IPS DF 6.9 (cell line): Measurements from ENCODE around the gene RSPH6A.

ENCODE experiments used
- DNase-seq: peaks from one replicate; pipeline ENCODE4 v3.0.0-alpha.2; 2013; ENCODE audit warnings: low read depth, low spot score
- H3K27ac ChIP-seq: one replicate; pipeline ENCODE4 v1.5.1; 2013; ENCODE audit warnings: low read length, control low read depth
- H3K27me3 ChIP-seq: 2 replicates; pipeline ENCODE4 v1.6.1; 2013; ENCODE audit warnings: mild to moderate bottlenecking, low read length; ENCODE audit not compliant: control insufficient read depth, insufficient read depth
- H3K36me3 ChIP-seq: 2 replicates; pipeline ENCODE4 v1.6.1; 2013; ENCODE audit warnings: low read length; ENCODE audit not compliant: control insufficient read depth, insufficient read depth
- H3K4me1 ChIP-seq: 2 replicates; pipeline ENCODE4 v1.6.1; 2013; ENCODE audit warnings: low read length; ENCODE audit not compliant: control insufficient read depth, insufficient read depth
- H3K4me3 ChIP-seq: 2 replicates; pipeline ENCODE4 v1.5.1; 2013; ENCODE audit warnings: mild to moderate bottlenecking, low read length
- H3K9me3 ChIP-seq: 2 replicates; pipeline ENCODE4 v1.6.1; 2013; ENCODE audit warnings: low read length, inconsistent platforms; ENCODE audit not compliant: control insufficient read depth, insufficient read depth
- WGBS: extraction: QIAGEN DNeasy Blood & Tissue Kit; methylation state at CpG from one replicate; pipeline ENCODE4 v1.1.7; 2013; ENCODE audit warnings: mixed read lengths, missing lambda C conversion rate; ENCODE audit not compliant: insufficient read length, insufficient coverage; 5-methylcytosine and 5-hydroxymethylcytosine counted together

Gene RSPH6A

GRCh38 chr19:45852145-45852750 is 37.1 kb upstream of the RSPH6A start:
- Histone ChIP-seq H3K27me3 (no peaks in the 10 kb centered on the region), H3K27ac (no peak overlapping the region), H3K4me3 (no peak overlapping the region), H3K9me3 (no peaks in the 10 kb centered on the region), H3K4me1 (no peaks in the 10 kb centered on the region), H3K36me3 (peaks cover 47% of the 10 kb centered on the region)
- no peak for DNase-seq
- WGBS, result no CpG with 5 or more reads among the region's 10 CpGs

GRCh38 chr19:45848922-45849321 is 33.8 kb upstream of the RSPH6A start:
- no CpG with 5 or more reads among the region's 4 CpGs for WGBS
- Histone ChIP-seq H3K9me3 (no peaks in the 10 kb centered on the region), H3K4me1 (no peaks in the 10 kb centered on the region), H3K27me3 (no peaks in the 10 kb centered on the region), H3K36me3 (peaks cover 42% of the 10 kb centered on the region), H3K4me3 (no peak overlapping the region), H3K27ac (no peak overlapping the region)
- DNase-seq, result no peak

- Histone ChIP-seq H3K27me3 (no peaks in the 10 kb centered on the region), H3K9me3 (no peaks in the 10 kb centered on the region), H3K4me3 (no peak overlapping the region), H3K4me1 (no peaks in the 10 kb centered on the region), H3K27ac (no peak overlapping the region), H3K36me3 (peaks cover 44% of the 10 kb centered on the region)
- WGBS, result no CpG with 5 or more reads among the region's 13 CpGs
- no peak for DNase-seq
Observed at GRCh38 chr19:45847663-45848062, 32.6 kb upstream of the RSPH6A start.

DNA sequence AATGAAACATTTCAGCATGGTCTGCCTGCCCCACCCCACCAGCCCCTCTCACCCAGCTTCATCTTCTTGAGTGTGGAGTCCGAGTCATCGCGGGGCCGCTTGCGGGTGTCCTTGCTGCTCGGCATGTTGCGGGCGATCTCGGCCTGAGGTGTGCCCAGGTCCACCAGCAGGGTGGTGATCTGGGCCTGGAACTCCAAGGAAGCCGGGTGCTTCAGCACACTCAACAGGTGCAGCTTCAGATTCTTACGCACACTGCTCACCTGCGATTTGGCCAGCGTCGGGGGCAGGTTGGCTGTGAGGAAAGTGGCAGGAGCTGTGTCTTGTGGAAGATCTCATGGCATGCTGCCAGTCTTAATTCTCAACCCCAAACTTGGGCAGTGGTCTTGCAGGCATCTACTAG is 27.1 kb upstream of the RSPH6A start:
- Histone ChIP-seq H3K27ac (no peak overlapping the region), H3K27me3 (no peaks in the 10 kb centered on the region), H3K4me1 (no peaks in the 10 kb centered on the region), H3K9me3 (no peaks in the 10 kb centered on the region), H3K4me3 (no peak overlapping the region), H3K36me3 (peaks cover 32% of the 10 kb centered on the region)
- DNase-seq, result no peak
- no CpG with 5 or more reads among the region's 14 CpGs for WGBS

- Histone ChIP-seq H3K9me3 (no peaks in the 10 kb centered on the region), H3K4me1 (no peaks in the 10 kb centered on the region; the same call in 1 of the 2 replicates), H3K4me3 (no peak overlapping the region), H3K27me3 (no peaks in the 10 kb centered on the region), H3K27ac (no peak overlapping the region), H3K36me3 (peaks cover 32% of the 10 kb centered on the region)
- DNase-seq, result no peak
- WGBS, result no CpG with 5 or more reads among the region's 7 CpGs
Observed at GRCh38 chr19:45834970-45835369, 19.9 kb upstream of the RSPH6A start.

GRCh38 chr19:45828945-45829344 is 13.8 kb upstream of the RSPH6A start:
- H3K27me3 ChIP-seq, result no peaks in the 10 kb centered on the region
- H3K9me3 ChIP-seq, result no peaks in the 10 kb centered on the region
- H3K4me3 ChIP-seq, result no peak overlapping the region
- H3K36me3 ChIP-seq, result peaks cover 57% of the 10 kb centered on the region
- H3K27ac ChIP-seq, result no peak overlapping the region
- no CpG with 5 or more reads among the region's 16 CpGs for WGBS
- no peak for DNase-seq
- no peaks in the 10 kb centered on the region; the same call in 1 of the 2 replicates for H3K4me1 ChIP-seq

GRCh38 chr19:45828523-45828922 is 13.4 kb upstream of the RSPH6A start:
- WGBS, result no CpG with 5 or more reads among the region's 9 CpGs
- no peak overlapping the region for H3K27ac ChIP-seq
- DNase-seq, result no peak
- H3K27me3 ChIP-seq, result no peaks in the 10 kb centered on the region
- no peaks in the 10 kb centered on the region for H3K9me3 ChIP-seq
- H3K36me3 ChIP-seq, result peaks cover 57% of the 10 kb centered on the region
- no peak overlapping the region for H3K4me3 ChIP-seq
- no peaks in the 10 kb centered on the region; the same call in 1 of the 2 replicates for H3K4me1 ChIP-seq

- H3K4me3 ChIP-seq, result no peak overlapping the region
- H3K9me3 ChIP-seq, result no peaks in the 10 kb centered on the region
- no peaks in the 10 kb centered on the region for H3K27me3 ChIP-seq
- no CpG with 5 or more reads among the region's 16 CpGs for WGBS
- H3K4me1 ChIP-seq, result no peaks in the 10 kb centered on the region; the same call in 1 of the 2 replicates
- no peak overlapping the region for H3K27ac ChIP-seq
- peaks cover 63% of the 10 kb centered on the region for H3K36me3 ChIP-seq
- no peak for DNase-seq
Observed at GRCh38 chr19:45827459-45828093, 12.5 kb upstream of the RSPH6A start.

GRCh38 chr19:45826934-45827333 is 11.8 kb upstream of the RSPH6A start:
- no peak overlapping the region for H3K27ac ChIP-seq
- H3K4me1 ChIP-seq, result no peaks in the 10 kb centered on the region; the same call in 1 of the 2 replicates
- peaks cover 60% of the 10 kb centered on the region for H3K36me3 ChIP-seq

GRCh38 chr19:45825917-45826893 is 11.1 kb upstream of the RSPH6A start:
- H3K27me3 ChIP-seq, result no peaks in the 10 kb centered on the region
- H3K4me1 ChIP-seq, result no peaks in the 10 kb centered on the region; the same call in 1 of the 2 replicates
- no peak overlapping the region for H3K27ac ChIP-seq
- no CpG with 5 or more reads among the region's 22 CpGs for WGBS
- H3K36me3 ChIP-seq, result peaks cover 54% of the 10 kb centered on the region
- no peak for DNase-seq
- H3K9me3 ChIP-seq, result no peaks in the 10 kb centered on the region
- H3K4me3 ChIP-seq, result no peak overlapping the region

More at GRCh38 chr19:45826934-45827333, 11.8 kb upstream of the RSPH6A start:
- DNase-seq, result no peak
- Histone ChIP-seq H3K9me3 (no peaks in the 10 kb centered on the region), H3K4me3 (no peak overlapping the region), H3K27me3 (no peaks in the 10 kb centered on the region)
- WGBS, result no CpG with 5 or more reads among the region's 11 CpGs
